Lung (tissue), 12 donors: ENCODE data around the gene SCRN2. TPM values are rescaled to one million over a fixed set of nuclear protein-coding genes. Genes with fewer than 3 reads are reported as not detected.

Experiments
- ATAC-seq: fragments of 200-7000 bp; cut with Tn5 transposase; one replicate; pipeline ENCODE4 v1.9.1; 2020; ENCODE audit warnings: moderate number of reproducible peaks; ENCODE audit not compliant: insufficient read depth, low FRiP score
- DNase-seq, 3 donors: peaks; one replicate each; pipeline ENCODE4 v3.0.0-alpha.2; 2013 to 2017
- H3K27ac ChIP-seq, 2 donors: one replicate each; pipeline ENCODE4 v1.5.1; 2013; ENCODE audit warnings: mild to moderate bottlenecking in 2 of 2, moderate library complexity in 2 of 2, control low read depth in 1 of 2, inconsistent platforms in 1 of 2, low read depth in 1 of 2, low read length in 1 of 2
- H3K27me3 ChIP-seq, 3 donors: one replicate each; pipeline ENCODE4 v1.5.1; 2013; ENCODE audit warnings: low read length in 2 of 3; ENCODE audit not compliant: control insufficient read depth in 3 of 3, insufficient read depth in 3 of 3
- H3K36me3 ChIP-seq, 4 donors: one replicate each; pipeline ENCODE4 v1.5.1; 2013; ENCODE audit warnings: low read length in 4 of 4, mild to moderate bottlenecking in 1 of 4, moderate library complexity in 1 of 4; ENCODE audit not compliant: control insufficient read depth in 4 of 4, insufficient read depth in 4 of 4
- H3K4me1 ChIP-seq, 5 donors: one replicate each; pipeline ENCODE4 v1.5.1; 2013; ENCODE audit warnings: low read length in 5 of 5, mild to moderate bottlenecking in 2 of 5, moderate library complexity in 1 of 5; ENCODE audit not compliant: control insufficient read depth in 5 of 5, insufficient read depth in 5 of 5
- H3K4me3 ChIP-seq: one replicate; pipeline ENCODE4 v1.5.1; 2013; ENCODE audit warnings: mild to moderate bottlenecking, control low read depth, moderate library complexity
- H3K9ac ChIP-seq, 2 donors: one replicate each; pipeline ENCODE4 v1.5.1; 2013; ENCODE audit warnings: low read length in 2 of 2, control low read depth in 1 of 2; ENCODE audit not compliant: insufficient read depth in 1 of 2
- H3K9me3 ChIP-seq, 4 donors: one replicate each; pipeline ENCODE4 v1.5.1; 2013; ENCODE audit warnings: low read length in 3 of 4, mild to moderate bottlenecking in 1 of 4, moderate library complexity in 1 of 4; ENCODE audit not compliant: control insufficient read depth in 4 of 4, insufficient read depth in 3 of 4
- CTCF ChIP-seq: IDR thresholded peaks from 2 replicates; pipeline ENCODE4 v1.5.1; 2012; ENCODE audit warnings: mild to moderate bottlenecking; ENCODE audit errors: control extremely low read depth, extremely low read depth
- WGBS, 2 donors: extraction: QIAGEN DNeasy Blood & Tissue Kit; methylation state at CpG; one replicate each; pipeline ENCODE4 v1.1.7; 2013; 5-methylcytosine and 5-hydroxymethylcytosine counted together
- polyA plus RNA-seq, 2 donors: library from polyadenylated mRNA; stranded (reverse); fragments of 200-250 nt; gene quantifications; one replicate each; pipeline ENCODE4 v1.2.1, GENCODE V29; 2013
- total RNA-seq, 2 donors: library from RNA; depleted of rRNA in 1 of 2; stranded (reverse); fragments of >200 nt in 1 of 2; gene quantifications; one replicate each; pipeline ENCODE4 v1.2.1, GENCODE V29; 2014 to 2021
- donor health status: control.
- donor health status: control.
- donor health status: Bipolar disorder and iron deficiency.
- donor health status: healthy.
- donor health status: DM: yes; HTN: yes; CAD: no.

Gene SCRN2
- total and polyA plus RNA-seq, 4 donors, result 22.8 to 61.7 (median 32.2) TPM

DNA sequence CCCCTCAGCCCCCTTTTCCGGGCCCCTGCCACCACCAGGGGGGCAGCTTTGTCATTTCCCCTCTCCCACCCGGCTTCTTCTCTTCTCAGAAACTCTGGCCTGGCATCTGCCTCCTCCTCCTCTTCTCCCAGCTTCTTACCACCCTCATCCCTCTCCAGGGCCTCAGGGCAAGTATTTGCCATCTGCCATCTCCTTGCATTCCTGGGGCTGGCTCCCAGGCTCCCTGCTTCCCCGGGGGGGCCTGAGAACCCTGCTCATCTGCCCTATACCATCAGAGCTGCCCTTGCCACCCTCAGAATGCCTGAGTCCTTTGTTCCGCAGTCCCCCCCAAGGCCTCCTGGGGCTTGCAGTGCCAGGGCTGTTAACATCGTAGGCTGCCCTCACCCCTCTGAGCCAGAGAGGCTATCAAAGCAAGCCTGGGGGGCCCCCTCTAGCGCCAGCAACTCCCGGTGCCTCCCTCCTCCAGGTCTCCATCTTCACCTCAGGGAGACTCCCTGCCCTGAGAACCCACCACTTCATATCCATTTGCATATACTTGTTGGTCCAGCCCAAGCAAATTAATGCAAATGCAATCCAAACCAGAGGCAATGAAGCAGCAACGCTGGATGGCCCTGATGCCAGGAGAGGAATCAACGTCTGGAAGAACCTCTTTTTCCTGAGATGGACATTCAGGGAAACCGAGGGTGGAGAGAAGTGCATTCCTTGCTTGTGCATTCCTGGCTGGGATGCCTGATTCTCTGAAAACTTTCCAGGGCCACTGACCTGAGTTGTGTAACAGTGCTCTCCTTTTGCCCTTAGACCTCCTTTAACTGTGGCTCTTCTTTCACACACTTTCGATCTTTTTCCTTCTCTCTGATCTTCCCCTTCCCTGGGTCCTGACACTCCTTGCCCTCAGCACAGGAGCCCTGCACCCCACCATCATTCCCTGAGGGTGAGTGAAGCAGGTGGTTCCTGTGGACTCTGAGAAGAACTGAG lies 34.2 kb upstream of the SCRN2 start:
- Histone ChIP-seq H3K4me1 (peaks cover 0 to 39% (median 9%) of the 10 kb centered on the region in 5 donors), H3K36me3 (no peaks in the 10 kb centered on the region), H3K9ac (no peak overlapping the region), H3K4me3 (no peak overlapping the region), H3K9me3 (no peaks in the 10 kb centered on the region), H3K27ac (no peak overlapping the region), H3K27me3 (peaks cover 0 to 10% (median 7%) of the 10 kb centered on the region in 3 donors)
- no peak for ATAC-seq
- WGBS, 2 donors, result 63 to 70% methylated on average over 11 of the region's 11 CpGs
- TF ChIP-seq CTCF, result no peak
- DNase-seq, result no peak

- no peak overlapping the region for H3K27ac ChIP-seq
- H3K4me1 ChIP-seq, result peaks cover 0 to 44% (median 9%) of the 10 kb centered on the region in 5 donors
- TF ChIP-seq CTCF, result no peak
- ATAC-seq, result no peak
- WGBS, 2 donors, result 72 to 82% methylated on average over 4 of the region's 4 CpGs
- H3K27me3 ChIP-seq, result peaks cover 0 to 15% (median 13%) of the 10 kb centered on the region in 3 donors
- no peak overlapping the region for H3K9ac ChIP-seq
- H3K4me3 ChIP-seq, result no peak overlapping the region
- H3K36me3 ChIP-seq, result no peaks in the 10 kb centered on the region
- no peaks in the 10 kb centered on the region for H3K9me3 ChIP-seq
- no peak for DNase-seq
These were observed 32.4 kb upstream of the SCRN2 start for GRCh38 chr17:47873200-47874090.

DNA sequence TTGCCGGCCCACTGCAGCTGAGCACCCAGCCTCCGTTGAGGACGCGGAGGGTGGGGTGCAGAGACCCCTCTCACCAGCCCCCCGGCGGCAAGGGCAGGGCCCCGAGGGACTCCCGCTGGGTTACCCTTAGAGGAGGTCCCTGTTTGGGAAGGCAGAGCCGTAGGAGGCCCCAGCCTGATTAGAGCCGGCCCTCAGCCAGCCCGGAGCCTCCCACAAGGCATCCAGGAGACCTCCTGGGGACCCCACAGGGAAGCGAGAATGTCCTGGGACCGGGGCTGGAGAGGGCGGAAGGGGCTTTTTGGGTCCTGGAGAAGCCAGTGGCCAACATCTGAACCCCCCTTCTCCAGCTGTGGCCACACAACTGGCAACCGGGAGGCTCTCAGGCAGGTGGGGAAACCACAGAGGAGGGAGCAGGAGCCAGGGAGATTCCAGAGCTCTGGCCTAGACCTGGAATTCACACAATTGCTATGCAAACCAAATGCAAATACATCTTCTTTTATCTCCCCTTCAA lies 31.6 kb upstream of the SCRN2 start:
- Histone ChIP-seq H3K4me1 (peaks cover 0 to 38% (median 4%) of the 10 kb centered on the region in 5 donors), H3K9me3 (peaks cover 0 to 3% (median 0%) of the 10 kb centered on the region in 4 donors), H3K27ac (no peak overlapping the region), H3K4me3 (no peak overlapping the region), H3K9ac (no peak overlapping the region), H3K27me3 (peaks cover 0 to 20% (median 13%) of the 10 kb centered on the region in 3 donors), H3K36me3 (no peaks in the 10 kb centered on the region)
- 62 to 65% methylated on average over 14 to 15 of the region's 15 CpGs for WGBS, 2 donors
- no peak for TF ChIP-seq CTCF
- ATAC-seq (no peak), DNase-seq (no peak)
